Bone marrow (tissue), 2 donors: Measurements from ENCODE around the gene FFAR3.

Source experiments
- DNase-seq, 2 donors: peaks; one replicate each; lab custom pipeline; 2025; lab: John Stamatoyannopoulos, UW

Gene FFAR3

GRCh38 chr19:35331551-35332214 is 26.6 kb upstream of the FFAR3 start:
- DNase-seq, result no peak

- DNase-seq, result no peak
Observed at GRCh38 chr19:35332817-35333216, 25.4 kb upstream of the FFAR3 start.

- DNase-seq, result no peak
Observed at GRCh38 chr19:35334144-35334753, 24.0 kb upstream of the FFAR3 start.

- no peak for DNase-seq
Observed at GRCh38 chr19:35336166-35336955, 21.9 kb upstream of the FFAR3 start.

- no peak for DNase-seq
Observed at GRCh38 chr19:35337097-35337983, 20.9 kb upstream of the FFAR3 start.

- DNase-seq, result no peak
Observed at GRCh38 chr19:35337984-35338296, 20.3 kb upstream of the FFAR3 start.

GRCh38 chr19:35340431-35340830 is 17.8 kb upstream of the FFAR3 start:
- DNase-seq, result no peak

- no peak for DNase-seq
Observed at GRCh38 chr19:35341006-35341405, 17.3 kb upstream of the FFAR3 start.

GRCh38 chr19:35341565-35342225 is 16.6 kb upstream of the FFAR3 start:
- DNase-seq, result no peak

- DNase-seq, result no peak
Observed at GRCh38 chr19:35342430-35342829, 15.8 kb upstream of the FFAR3 start.

- DNase-seq, result no peak
Observed at GRCh38 chr19:35344511-35345031, 13.7 kb upstream of the FFAR3 start.

- no peak for DNase-seq
Observed at GRCh38 chr19:35345671-35346111, 12.6 kb upstream of the FFAR3 start.

GRCh38 chr19:35346193-35347052 is 11.8 kb upstream of the FFAR3 start:
- peak in 1 of 2 donors; percentile 47 for DNase-seq

- DNase-seq, result peak; percentile 42 to 79
Observed at GRCh38 chr19:35347171-35347929, 10.9 kb upstream of the FFAR3 start, which contains the start of gene FFAR1. TSS of gene FFAR1 (plus strand) at chr19:35347902. CDS start at chr19:35351552, 3,650 bp downstream.

- DNase-seq, result no peak
Observed at GRCh38 chr19:35347930-35348298, 10.3 kb upstream of the FFAR3 start.

GRCh38 chr19:35348911-35349611 is 9.2 kb upstream of the FFAR3 start:
- DNase-seq, result no peak

GRCh38 chr19:35349614-35350521 is 8.4 kb upstream of the FFAR3 start:
- DNase-seq, result no peak

- DNase-seq, result no peak
Observed at GRCh38 chr19:35350591-35350990, 7.7 kb upstream of the FFAR3 start.
